Activated T-cell treated with anti-CD3 and anti-CD28 coated beads for 24 hours (primary cell): ENCODE measurements around the gene LTA4H.
"Not testable (repeated sequence)": the region's sequence is repeated elsewhere in the genome, so short reads cannot be mapped to it uniquely, and the experiment has no call there.

Source experiments
- DNase-seq: peaks from one replicate; pipeline ENCODE4 v3.0.0-alpha.2; 2020; ENCODE audit warnings: low read depth

The LTA4H gene

DNA sequence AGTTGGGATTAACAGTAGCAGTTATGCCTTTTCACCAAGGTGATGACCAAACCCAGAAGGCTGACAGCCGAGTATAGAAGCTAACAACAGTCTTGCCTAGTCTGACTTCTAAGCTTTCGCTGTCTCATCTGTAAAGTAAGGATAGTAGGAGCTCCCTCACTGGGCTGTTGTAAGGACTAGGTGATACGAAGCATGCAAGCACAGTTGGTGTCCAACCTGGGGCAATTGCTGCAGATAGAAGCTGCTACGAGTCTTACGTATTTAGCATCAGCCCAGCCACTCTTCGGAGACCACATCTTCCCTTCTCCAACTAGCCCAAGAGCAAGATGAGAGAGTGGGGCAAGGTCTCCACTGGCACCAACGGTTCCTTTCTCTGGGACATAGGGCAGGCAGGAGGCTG lies 45.3 kb downstream of the LTA4H start:
- DNase-seq = no peak

DNA sequence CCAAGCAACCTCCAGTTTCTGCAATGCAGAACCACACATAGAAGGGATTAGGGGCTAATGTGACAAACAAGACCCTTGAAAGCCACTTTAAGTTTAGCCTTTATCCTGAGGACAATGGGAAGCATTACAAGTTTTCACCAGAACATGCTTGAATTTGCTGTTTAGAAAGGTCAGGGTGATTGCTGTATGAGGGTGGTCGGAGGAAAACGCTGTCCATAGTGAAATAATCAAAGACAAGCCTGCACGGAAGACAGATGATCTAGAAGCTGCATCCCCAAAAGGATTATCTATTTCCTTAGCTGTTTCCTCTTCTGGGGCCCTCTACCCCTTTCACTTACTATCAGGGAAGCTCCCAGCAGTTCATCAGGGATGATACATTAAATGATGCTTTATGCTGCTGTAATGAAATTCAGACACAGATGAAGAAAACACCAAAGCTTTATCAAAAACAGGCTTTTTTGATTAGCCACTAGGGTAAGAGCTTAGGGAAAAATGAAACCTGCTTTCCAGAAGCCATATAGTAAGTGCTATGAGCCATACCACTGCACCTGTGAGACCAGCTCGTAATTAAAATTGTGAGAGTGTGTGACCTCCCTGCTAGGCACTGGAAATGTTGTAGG lies 45.8 kb downstream of the LTA4H start:
- no peak for DNase-seq

DNA sequence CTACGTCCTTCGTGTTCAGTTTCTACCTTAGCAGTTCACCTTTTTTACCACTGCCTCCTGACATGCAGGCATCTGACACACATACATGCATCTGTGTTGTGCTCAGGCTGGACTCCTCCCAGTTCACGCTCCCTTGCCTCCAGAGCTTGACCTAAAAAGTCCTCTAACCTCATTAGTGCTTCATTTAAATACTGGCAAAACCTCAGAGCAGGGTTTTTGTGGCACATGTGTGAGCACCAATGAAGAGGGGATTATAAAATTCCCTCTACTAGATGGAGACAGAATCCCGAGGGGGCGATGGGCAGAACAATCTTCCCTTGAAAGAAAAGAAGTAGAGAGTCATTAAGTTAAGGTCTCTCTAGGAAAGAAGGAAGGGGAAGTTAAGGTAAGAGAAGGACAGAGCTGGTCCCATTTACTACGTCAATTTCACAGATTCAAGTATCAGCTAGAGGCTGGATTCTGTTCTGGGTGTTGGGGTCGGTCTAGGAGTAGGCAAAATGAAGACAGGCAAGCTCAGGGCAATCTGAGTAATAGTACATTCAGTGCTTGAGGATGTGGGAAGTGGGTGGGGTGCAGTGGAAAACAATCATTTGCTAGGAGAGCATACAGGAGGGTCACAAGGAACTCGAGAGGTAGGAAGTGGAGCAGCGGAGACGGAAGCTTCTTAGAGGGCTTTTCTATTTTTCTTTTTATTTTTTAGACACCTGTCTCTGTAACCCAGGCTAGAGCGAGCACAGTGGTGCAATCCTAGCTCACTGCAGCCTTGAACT lies 46.7 kb downstream of the LTA4H start:
- DNase-seq = no peak

DNA sequence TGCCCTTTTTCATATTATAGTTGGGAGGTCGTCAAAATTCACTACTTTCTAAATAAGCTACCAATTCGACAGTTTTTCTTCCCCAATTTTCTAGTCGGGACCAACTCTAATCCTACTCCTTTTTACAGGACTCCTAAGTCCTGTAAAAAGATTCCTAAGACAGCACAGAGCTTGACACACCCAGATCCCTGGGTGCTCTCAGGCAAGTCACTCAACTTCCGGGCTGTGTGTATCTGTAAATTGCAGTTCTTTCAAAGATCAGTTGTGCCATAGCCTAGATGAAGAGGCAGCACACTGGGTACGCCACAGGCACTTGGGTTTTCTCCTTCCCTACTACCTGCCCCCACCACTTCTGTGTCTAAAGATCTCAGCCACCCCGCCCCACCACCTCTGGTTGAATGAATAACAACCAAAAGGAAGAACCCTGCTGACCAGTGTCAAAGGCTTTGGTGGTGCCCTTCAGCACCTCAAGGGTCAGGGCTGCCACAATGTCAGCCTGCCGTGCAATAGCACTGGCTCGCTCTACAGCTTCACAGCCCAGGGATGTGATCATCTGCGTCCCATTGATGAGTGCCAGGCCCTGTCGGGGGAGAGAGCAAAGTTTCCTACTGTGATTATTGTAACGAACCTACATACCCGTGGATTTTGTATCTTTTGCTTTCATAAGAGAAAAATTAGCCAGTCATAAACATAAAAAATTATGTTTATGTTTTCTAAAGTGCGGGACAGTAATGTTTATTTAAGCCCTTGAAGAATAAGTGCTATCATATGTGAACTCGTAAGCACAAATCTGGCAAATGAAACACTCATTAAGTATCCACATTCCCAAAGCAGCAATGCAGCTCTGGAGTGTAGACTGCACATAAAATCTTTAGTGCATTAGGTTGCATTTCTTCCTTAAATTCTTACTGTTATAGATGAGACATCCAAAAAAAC lies 48.5 kb downstream of the LTA4H start:
- no peak for DNase-seq

DNA sequence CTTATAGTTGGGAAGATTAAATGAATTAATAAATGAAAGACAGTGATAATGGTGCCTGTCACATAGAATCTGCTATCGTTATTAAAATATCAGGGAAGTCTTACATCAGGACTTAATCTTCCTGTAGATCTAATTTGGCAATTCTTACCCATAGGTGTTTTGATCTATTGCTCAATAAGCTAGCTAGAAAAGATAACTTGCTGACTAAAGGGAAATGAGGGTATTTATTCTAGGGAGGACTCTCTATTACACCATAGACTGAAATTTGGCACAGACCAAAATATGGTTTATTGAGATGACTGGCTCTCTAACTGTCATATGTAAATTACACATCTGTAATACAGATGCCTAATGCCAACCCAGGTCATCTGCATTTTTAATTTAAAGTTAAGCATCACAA lies 50.7 kb downstream of the LTA4H start:
- DNase-seq = no peak

DNA sequence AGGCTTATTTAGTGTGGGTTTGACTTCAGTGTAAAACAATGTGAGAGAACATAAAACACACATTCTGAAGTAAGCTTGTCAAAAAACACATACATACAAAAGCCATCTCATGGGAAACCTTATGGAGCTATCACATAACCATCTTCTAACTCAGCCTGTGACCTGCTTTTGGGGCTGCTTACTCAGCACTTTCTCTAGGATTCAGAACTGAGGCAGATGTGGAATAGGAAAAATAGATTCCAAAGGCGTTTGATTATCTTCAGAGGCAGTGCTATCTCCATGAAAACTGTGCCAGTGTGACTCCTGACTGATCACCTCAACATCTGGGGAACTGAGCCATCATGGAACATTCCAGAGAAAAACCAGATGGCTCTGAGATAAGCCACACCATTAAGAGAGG lies 52.8 kb downstream of the LTA4H start:
- DNase-seq = no peak

DNA sequence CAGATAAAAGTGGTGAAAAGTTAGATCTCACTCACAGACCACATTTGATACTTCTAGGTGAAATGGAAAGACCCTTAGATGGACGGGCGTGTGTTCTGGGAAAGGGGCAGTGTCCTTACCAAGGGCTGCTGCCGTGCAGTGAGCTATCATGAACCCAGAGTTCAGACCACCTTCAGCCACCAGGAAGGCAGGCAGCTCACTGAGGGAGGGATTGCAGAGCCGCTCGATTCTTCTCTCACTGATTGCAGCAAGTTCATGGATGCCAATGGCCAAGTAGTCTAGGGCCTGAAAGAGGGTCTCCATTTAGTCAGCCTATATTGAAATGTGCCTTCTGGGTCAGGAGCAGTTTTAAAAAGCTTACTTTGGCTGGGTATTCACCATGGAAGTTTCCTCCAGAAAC lies 55.0 kb downstream of the LTA4H start:
- no peak for DNase-seq

DNA sequence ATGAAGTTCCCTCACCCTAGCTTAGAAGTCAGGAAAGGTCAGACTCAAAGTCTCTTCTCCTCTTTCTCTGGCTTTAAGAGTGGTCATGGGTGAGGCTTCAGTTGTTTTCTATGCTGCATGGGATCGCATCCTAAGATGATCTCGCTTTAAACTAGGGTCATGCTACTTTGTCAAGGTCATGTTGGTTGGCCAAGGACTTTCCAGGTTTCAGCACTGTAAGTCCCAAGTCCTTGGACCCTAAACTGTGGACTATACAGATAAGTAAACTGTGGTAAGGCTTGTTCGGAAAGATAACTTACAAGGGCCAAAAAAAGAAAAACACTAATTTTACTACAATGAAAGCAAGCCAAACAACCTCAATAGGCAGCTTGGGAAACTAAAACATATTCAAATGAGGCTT lies 56.6 kb downstream of the LTA4H start:
- no peak for DNase-seq

DNA sequence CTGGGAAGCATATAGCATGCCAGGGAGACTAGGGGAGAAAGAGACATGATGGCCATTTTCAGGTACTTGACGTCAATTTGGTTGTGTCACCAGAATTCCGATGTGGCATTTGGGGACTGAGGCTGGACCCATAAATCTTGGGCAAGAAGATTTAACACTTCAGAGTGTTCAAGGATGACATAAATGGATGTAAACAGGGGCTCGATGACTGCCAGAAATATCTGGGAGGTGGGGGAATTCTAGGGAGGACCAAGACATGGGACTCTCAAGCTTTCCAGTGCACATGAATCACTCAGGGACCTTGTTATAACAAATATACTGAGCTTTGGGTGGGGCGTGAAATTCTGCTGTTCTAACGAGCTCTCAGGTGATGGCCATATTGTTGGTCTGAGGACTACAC lies 57.0 kb downstream of the LTA4H start:
- no peak for DNase-seq

DNA sequence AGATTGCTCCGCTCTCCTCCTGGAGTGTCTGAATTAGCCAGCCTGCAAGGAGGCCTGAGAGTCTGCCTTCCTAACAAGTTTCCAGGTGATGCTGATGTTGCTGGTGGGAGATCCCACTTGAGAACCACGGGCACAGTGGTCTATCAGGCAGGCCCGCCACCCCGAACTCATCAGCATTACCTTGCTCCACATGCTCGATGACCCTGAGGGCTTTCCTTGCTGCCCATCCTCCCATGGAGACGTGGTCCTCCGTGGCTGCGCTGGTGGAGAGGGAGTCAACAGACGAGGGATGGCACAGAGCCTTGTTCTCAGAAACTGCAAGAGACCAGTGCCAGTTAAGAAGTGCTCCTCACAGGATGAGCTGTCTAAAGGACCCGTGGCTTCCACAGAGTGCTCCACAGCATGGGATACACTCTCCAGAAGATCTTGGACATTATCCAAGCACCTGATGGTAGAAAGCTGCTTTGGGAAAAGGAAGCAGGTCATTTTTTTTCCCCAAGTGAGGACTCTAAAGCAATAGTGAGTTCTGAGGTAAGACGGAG lies 57.6 kb downstream of the LTA4H start:
- DNase-seq = no peak

DNA sequence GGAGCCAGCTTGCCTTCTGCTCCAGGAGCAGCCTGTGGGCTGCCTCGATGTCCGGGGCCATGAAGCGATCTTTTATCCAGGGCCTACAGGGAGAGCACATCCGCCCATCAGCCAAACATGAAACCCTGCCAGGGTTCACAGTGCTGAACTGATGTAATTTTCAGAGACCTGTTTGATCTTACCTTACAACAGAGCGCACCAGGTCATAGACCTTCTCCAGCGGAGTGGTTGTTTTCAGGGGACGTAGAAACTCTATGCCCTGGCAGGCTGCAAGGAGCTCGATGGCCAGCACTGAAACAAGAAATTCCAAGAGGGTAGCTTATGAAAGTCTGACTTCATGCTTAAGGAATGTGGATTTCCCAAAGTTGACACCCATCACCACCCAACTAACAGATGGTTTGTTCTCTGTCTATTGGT lies 59.0 kb downstream of the LTA4H start:
- no peak for DNase-seq

DNA sequence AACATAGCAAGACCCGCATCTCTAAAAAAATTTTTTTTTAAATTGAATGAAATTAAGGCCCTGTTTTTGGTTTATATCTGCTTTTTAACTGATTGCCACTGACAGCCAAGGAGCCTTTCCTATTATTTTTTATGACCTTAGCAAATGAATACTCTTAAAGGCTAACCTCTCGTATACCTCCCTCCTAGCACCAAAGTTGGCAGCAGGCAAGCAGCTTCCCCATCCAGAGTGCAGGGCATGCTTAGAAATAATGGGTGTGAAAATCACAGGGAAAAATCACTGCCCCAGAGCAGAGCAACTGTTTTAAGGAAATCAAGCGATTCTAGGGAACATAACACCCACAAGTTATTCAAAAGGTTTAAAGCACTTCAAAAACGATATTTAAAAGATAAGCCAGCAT lies 59.9 kb downstream of the LTA4H start:
- no peak for DNase-seq

DNA sequence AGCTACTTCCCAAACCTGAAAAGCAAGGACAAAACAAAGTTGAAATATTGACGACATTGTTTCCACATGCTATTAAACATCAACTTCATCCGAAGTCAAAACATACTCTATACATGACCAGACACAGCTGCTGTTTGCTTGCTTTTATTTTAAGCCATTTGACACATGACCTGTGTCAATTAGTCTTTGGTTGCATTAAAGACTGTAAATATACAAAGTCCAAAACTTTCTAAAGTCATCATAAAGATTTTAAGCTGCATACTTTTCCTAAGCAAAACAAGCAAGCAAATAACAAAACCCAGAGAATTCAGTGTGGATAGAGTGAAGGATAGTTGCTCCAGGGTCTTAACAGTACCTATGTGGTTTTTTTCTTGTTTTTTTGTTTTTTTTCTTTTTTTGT lies 61.0 kb downstream of the LTA4H start:
- no peak for DNase-seq

DNA sequence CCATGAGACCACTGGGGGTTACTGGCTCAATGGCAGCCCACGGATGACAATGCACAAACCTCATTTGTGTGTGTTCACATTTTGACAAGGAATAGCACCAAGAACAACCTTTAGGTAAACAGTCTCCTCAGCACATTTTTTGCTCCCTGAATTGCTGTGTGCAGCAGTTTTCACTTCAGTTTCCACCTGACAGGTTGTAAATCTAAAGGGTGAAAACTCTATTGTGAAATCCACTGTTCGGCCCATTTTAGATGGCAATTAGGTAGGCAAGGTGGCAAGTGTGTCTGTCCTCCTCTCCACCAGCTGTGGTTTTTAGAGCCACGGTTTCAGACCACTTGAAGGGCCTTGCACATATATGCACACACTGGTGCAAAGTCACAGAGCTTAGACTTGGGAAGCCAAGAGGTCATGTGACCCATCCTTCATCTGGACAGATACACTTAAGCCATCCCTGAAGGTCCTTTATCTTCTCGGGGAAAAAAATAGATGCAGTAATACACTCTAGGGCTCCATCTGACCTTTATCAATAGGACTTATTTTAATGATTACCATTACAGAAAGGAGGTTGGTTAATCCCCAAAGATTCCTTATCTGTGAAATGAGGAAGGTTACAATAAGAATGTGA lies 62.4 kb downstream of the LTA4H start:
- DNase-seq = no peak

DNA sequence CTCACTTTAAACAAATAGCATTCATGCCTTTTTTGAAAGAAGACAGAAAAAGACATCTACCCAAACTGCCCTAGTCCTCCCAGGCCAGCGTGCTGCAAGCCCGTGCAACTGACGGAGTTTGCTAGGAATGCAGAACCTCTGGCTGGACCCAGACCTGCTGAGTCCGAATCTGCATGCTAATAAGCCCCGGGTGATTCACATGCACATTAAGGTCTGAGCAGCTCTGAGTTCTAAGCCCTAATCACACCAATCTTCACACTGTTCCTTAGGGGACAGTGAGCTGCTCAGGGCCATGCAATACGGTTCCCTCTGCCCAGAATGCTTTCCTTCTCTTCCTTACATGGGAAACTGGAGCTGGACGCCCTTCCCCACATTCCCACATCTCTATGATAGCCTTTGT lies 64.5 kb downstream of the LTA4H start:
- DNase-seq = no peak

DNA sequence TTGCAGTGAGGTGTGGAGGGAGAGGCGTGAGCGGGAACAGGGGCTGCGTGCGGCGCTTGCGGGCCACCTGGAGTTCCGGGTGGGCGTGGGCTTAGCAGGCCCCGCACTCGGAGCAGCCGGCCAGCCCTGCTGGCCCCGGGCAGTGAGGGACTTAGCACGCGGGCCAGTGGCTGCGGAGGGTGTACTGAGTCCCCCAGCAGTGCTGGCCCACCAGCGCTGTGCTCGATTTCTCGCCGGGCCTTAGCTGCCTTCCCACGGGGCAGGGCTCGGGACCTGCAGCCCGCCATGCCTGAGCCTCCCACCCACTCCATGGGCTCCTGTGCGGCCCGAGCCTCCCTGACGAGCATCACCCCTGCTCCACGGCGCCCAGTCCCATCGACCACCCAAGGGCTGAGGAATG lies 66.3 kb downstream of the LTA4H start:
- DNase-seq = not testable (repeated sequence)

DNA sequence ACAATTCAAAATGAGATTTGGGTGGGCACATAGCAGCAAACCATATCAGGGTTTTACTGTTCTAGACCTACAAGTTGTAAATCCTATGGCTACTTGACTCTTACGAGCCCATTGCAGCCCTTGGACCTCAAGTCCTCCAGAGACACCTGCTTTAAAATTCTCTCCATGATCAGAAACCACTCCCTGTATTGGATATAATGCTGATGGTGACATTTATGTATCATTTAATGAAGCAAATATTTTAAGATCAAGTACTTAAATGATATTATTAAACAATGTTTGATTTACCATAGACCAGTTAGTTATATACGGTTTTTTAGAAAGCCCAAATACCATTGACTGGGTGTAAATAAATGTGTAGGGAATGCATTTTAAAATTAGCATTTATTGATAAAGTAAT lies 68.1 kb downstream of the LTA4H start:
- no peak for DNase-seq

DNA sequence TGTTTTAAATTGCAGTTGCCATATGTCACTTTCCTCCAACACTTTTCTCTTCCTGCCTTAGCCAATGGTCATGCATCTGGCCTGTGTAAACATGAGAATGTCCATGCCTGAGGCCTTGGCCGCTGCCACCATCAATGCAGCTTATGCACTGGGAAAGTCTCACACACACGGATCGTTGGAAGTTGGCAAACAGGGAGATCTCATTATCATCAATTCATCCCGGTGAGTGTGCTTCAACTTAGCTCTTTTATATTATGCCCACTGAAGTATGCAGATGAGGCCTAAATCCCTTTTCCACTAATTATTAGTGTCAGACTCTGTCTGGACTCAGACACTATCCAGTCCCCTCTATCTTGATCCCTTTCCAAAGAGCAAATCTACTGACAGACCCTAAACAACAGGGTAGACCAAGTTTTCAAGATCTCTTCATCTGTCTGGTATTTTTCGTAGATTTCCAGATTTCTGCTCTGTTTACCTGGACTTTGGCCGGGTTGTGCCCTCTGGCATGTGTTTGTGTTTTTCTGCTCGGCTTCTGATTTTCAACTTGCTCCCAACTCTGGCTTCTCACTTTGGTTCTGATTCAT lies 69.0 kb downstream of the LTA4H start:
- DNase-seq = no peak

DNA sequence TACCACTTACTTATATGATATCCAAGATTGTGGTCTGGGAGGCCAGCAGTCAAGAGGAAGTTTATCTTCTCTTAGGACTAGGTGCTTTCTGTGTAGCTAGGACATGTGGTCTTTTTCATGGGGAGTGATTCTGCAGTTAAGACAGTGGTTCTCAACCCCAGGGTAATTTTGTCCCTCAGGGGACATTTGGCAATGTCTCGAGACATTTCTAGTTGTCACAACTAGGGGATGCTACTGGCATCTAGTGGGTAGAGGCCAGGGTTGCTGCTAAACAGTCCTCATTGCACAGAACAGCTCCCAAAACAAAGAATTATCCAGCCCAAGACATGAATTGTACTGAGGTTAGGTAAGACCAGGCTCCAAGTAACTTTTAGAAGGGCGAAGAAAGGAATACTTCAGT lies 72.3 kb downstream of the LTA4H start:
- no peak for DNase-seq

DNA sequence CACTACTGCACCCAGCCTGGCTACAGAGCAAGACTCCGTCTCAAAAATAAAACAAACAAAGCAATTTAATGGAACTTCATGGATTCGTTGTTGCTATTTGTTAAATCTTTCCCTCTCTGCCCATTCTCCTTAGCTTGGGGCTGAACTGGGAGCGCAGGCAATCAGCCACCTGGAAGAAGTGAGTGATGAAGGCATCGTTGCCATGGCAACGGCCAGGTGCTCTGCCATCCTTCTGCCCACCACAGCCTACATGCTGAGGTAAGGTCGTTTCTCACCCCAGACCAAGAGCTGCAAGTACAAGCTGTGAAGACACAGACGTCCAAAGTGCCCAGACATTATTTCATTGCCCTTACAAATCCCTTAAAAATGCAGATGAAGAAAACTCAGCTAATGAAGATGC lies 73.2 kb downstream of the LTA4H start:
- DNase-seq = no peak

DNA sequence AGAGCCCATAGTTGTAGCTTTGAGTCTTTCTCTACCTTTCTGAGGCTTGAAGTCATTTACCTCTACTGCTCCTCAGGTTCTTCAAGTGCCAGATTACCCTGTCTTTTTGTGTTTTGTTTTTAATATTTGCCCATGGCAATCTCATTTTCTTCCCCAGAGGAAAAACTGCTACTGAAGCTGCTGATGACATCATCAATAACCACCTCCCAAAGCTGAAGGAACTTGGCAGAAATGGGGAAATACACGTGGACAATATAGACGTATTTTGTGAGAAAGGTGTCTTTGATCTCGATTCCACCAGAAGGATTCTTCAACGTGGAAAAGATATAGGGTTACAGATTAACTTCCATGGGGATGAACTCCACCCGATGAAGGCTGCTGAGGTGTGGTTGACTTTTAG lies 75.1 kb downstream of the LTA4H start:
- DNase-seq = no peak

DNA sequence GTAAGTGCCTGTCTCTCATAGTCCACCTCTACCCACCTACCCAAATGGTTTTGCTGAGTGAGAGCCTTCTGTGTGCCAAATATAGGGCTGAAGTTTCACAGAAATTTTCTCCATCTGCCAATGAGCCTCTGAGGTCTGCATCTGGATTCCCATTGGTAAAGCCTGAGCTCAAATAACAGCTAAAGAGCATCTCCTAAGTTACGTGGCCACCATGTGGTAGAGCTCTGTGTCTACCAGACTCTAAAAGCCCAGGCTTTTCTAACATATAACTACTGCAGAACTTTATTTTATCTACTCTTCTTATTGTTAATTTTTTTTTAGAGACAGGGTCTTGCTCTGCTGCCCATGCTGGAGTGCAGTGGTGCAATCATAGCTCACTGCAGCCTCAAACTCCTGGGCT lies 76.3 kb downstream of the LTA4H start:
- no peak for DNase-seq
